ENCODE results near the gene CTNNA3. TPM values are rescaled to one million over a fixed set of nuclear protein-coding genes. Genes with fewer than 3 reads are reported as not detected.
"Not testable (repeated sequence)": the region's sequence is repeated elsewhere in the genome, so short reads cannot be mapped to it uniquely, and the experiment has no call there.

CTNNA3 gene
- total RNA-seq, 1 donor from 2014 or later: not detected

DNA sequence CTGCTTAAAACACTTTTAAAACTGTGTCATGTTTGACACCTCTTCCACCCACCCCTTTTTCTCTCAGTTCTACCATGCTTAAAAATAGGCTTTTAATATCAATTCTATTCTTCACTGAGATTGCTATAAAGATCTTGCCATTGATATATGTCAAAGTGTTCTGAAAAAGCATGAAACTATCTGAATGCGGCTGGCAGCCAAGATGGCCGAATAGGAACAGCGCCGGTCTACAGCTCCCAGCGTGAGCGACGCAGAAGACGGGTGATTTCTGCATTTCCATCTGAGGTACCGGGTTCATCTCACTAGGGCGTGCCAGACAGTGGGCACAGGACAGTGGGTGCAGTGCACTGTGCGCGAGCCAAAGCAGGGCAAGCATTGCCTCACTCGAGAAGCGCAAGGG lies 137.7 kb downstream of the CTNNA3 start:
- H3K9me3 Mint-ChIP-seq; H3K4me1 Mint-ChIP-seq (ENCODE audit: low read depth); H3K27me3 Mint-ChIP-seq (ENCODE audit: low read depth); H3K36me3 Mint-ChIP-seq (ENCODE audit: low read depth); H3K27ac Mint-ChIP-seq; H3K4me3 Mint-ChIP-seq (ENCODE audit: low read depth); DNase-seq (ENCODE audit: low spot score); intact Hi-C loops (cut with micrococcal nuclease): not testable (repeated sequence)

DNA sequence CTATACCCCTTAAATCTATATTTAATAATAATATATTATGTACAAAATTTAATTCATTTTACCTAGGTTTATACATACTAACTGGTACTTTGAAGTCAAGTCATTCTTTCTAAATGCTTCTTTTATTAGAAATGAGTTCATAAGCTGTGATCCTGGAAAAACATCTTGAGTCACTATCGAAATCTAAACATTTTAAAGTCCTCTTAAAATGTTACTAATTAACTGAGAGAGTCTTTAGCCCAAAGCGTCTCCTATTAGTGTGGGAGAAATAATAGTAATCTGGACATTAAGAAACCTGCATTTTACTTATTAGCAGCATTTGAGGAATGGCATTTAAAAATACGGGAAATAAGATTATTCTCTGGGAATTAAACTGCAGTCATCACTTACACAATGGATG lies 142.7 kb downstream of the CTNNA3 start:
- intact Hi-C loops (cut with micrococcal nuclease): no loop called here
- Mint-ChIP-seq H3K4me1 (ENCODE audit: low read depth) (no peaks in the 10 kb centered on the region), H3K36me3 (ENCODE audit: low read depth) (no peaks in the 10 kb centered on the region), H3K4me3 (ENCODE audit: low read depth) (no peak overlapping the region), H3K27ac (no peak overlapping the region), H3K9me3 (no peaks in the 10 kb centered on the region), H3K27me3 (ENCODE audit: low read depth) (peaks cover 6% of the 10 kb centered on the region)
- DNase-seq (ENCODE audit: low spot score): no peak

DNA sequence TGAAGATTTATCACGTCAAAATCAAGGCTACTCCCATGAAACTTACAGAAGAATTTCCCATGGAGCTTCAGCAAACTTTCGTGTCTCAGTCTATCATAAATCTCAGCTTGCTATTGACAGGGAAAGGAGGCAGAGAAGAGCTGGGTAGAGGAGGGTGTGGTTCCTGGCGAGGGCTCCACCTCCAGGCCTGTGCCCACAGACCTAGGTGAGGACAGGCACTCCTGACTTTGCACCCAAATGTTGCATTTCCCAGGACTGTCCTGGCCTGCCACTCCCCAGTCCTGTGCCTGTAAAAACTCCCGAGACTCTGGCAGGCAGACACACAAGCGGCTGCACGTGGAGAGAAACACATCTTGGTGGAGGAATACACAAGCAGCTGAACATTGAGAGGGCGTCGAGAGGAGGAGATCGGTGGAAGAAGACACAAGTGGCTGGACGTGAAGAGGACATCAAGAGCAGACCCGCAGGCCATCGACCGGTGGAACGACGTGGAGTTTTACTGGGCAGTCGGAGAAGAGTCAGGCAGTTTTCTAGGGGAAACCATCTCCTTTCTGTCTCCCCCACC lies 145.1 kb downstream of the CTNNA3 start:
- Mint-ChIP-seq H3K4me3 (ENCODE audit: low read depth) (no peak overlapping the region), H3K27ac (no peak overlapping the region), H3K4me1 (ENCODE audit: low read depth) (no peaks in the 10 kb centered on the region), H3K9me3 (no peaks in the 10 kb centered on the region), H3K36me3 (ENCODE audit: low read depth) (no peaks in the 10 kb centered on the region), H3K27me3 (ENCODE audit: low read depth) (peaks cover 5% of the 10 kb centered on the region)
- DNase-seq (ENCODE audit: low spot score): no peak
- intact Hi-C loops (cut with micrococcal nuclease): no loop called here

DNA sequence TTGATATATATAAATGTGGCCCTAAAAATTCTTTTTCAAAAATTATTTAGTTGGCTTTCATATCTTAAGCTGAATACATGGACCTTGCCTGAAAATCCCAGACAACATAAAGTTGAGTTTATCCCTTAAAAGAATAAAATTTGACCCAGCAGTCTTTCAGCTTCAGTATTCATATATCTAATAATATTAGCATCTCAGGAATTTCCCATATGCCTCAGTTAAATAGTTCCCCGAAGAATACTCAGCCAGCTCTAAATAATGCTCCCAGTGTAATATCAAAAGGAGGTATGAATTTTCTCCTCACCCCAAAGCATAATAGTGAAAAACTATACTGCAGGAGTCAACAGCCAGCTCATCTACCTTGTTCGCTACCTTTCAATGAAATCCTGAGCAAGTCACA lies 145.9 kb downstream of the CTNNA3 start:
- H3K4me3 Mint-ChIP-seq (ENCODE audit: low read depth): no peak overlapping the region
- no peaks in the 10 kb centered on the region for H3K9me3 Mint-ChIP-seq

GRCh38 chr10:67549390-67549789 lies 146.6 kb downstream of the CTNNA3 start:
- intact Hi-C loops (cut with micrococcal nuclease): no loop called here
- Mint-ChIP-seq H3K4me3 (ENCODE audit: low read depth) (no peak overlapping the region), H3K27me3 (ENCODE audit: low read depth) (peaks cover 9% of the 10 kb centered on the region), H3K27ac (no peak overlapping the region), H3K4me1 (ENCODE audit: low read depth) (no peaks in the 10 kb centered on the region), H3K36me3 (ENCODE audit: low read depth) (no peaks in the 10 kb centered on the region), H3K9me3 (no peaks in the 10 kb centered on the region)
- no peak for DNase-seq (ENCODE audit: low spot score)

More for the DNA sequence above, 145.9 kb downstream of the CTNNA3 start:
- intact Hi-C loops (cut with micrococcal nuclease): no loop called here
- Mint-ChIP-seq H3K36me3 (ENCODE audit: low read depth) (no peaks in the 10 kb centered on the region), H3K27ac (no peak overlapping the region), H3K4me1 (ENCODE audit: low read depth) (no peaks in the 10 kb centered on the region), H3K27me3 (ENCODE audit: low read depth) (peaks cover 5% of the 10 kb centered on the region)
- DNase-seq (ENCODE audit: low spot score): no peak

DNA sequence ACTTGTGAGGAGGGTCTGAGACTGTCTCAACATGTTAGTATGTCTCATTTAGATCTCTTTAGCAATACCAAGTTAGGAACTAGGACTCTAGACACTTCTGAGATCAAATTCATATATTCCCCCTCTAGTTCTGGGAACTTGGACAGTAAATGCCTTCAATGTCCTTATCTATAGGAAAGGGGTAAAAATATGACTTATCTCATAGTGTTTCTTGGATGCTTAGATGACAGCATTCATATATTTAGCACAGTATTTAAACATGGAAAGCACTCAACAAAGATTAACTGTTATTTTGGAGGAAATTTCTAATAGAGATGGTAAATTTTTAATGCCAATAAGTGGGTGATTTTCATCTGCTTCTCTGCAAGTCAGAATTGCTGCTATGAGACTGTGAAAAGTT lies 154.6 kb downstream of the CTNNA3 start:
- Mint-ChIP-seq H3K4me3 (ENCODE audit: low read depth) (no peak overlapping the region), H3K36me3 (ENCODE audit: low read depth) (no peaks in the 10 kb centered on the region), H3K9me3 (no peaks in the 10 kb centered on the region), H3K4me1 (ENCODE audit: low read depth) (no peaks in the 10 kb centered on the region), H3K27me3 (ENCODE audit: low read depth) (peaks cover 22% of the 10 kb centered on the region), H3K27ac (no peak overlapping the region)
- intact Hi-C loops (cut with micrococcal nuclease): no loop called here
- no peak for DNase-seq (ENCODE audit: low spot score)

DNA sequence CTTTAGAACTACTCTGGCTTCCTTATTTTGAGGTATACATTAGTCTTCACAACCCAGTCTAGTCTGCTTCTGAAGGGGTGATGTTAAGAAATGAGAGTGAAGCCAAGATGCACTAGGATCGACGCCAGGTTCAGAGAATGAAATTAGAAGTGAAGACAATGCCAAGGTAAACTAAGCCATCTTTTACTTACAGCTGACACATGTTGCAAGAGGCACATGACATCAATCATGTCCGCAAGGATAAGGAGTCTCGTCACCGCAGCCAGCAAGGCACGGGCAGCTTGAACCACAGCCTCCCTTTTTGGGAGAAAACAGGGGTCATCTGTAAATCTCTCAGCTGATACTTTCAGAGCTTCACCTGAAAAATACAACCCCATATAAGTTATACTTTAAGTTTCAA lies 156.7 kb downstream of the CTNNA3 start:
- peaks cover 27% of the 10 kb centered on the region for H3K27me3 Mint-ChIP-seq (ENCODE audit: low read depth)

DNA sequence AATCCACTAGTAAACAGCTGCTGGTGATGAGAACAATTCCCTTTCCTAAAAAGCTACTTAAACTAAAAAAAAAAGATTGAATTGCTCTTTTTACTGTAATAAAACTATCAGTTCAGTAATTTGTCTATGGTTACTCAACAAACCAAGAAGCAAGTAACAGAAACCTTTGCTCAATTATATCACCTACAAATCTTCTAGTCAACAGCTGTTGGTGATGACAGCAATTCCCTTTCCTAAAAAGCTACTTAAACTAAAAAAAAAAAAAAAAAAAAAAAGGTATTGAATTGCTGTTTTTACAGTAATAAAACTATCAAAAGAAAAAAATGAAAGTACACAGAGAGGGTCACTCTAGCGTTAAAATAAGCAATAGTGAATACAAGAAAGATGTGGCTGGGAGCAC lies 158.1 kb downstream of the CTNNA3 start:
- Mint-ChIP-seq H3K4me1 (ENCODE audit: low read depth) (no peaks in the 10 kb centered on the region), H3K9me3 (no peaks in the 10 kb centered on the region), H3K4me3 (ENCODE audit: low read depth) (no peak overlapping the region), H3K36me3 (ENCODE audit: low read depth) (no peaks in the 10 kb centered on the region), H3K27me3 (ENCODE audit: low read depth) (peaks cover 30% of the 10 kb centered on the region), H3K27ac (no peak overlapping the region)
- no peak for DNase-seq (ENCODE audit: low spot score)
- intact Hi-C loops (cut with micrococcal nuclease): loop anchor here (10.0 kb wide), 1 partner anchor 237 kb away; no protein-coding TSS in a partner anchor

More for the DNA sequence above, 156.7 kb downstream of the CTNNA3 start:
- no peaks in the 10 kb centered on the region for H3K9me3 Mint-ChIP-seq
- no peak overlapping the region for H3K4me3 Mint-ChIP-seq (ENCODE audit: low read depth)
- no peak overlapping the region for H3K27ac Mint-ChIP-seq
- DNase-seq (ENCODE audit: low spot score): no peak
- intact Hi-C loops (cut with micrococcal nuclease): loop anchor here (10.0 kb wide), 1 partner anchor 235 kb away; no protein-coding TSS in a partner anchor
- no peaks in the 10 kb centered on the region for H3K4me1 Mint-ChIP-seq (ENCODE audit: low read depth)
- H3K36me3 Mint-ChIP-seq (ENCODE audit: low read depth): no peaks in the 10 kb centered on the region

GRCh38 chr10:67533376-67533775 lies 162.6 kb downstream of the CTNNA3 start:
- H3K9me3 Mint-ChIP-seq: no peaks in the 10 kb centered on the region
- no peaks in the 10 kb centered on the region for H3K4me1 Mint-ChIP-seq (ENCODE audit: low read depth)
- no peaks in the 10 kb centered on the region for H3K36me3 Mint-ChIP-seq (ENCODE audit: low read depth)
- peaks cover 24% of the 10 kb centered on the region for H3K27me3 Mint-ChIP-seq (ENCODE audit: low read depth)
- no peak for DNase-seq (ENCODE audit: low spot score)
- H3K4me3 Mint-ChIP-seq (ENCODE audit: low read depth): no peak overlapping the region
- intact Hi-C loops (cut with micrococcal nuclease): loop anchor here (10.0 kb wide), 1 partner anchor 241 kb away; no protein-coding TSS in a partner anchor
- H3K27ac Mint-ChIP-seq: no peak overlapping the region

GRCh38 chr10:67530990-67531389 lies 165.0 kb downstream of the CTNNA3 start:
- peaks cover 25% of the 10 kb centered on the region for H3K27me3 Mint-ChIP-seq (ENCODE audit: low read depth)
- DNase-seq (ENCODE audit: low spot score); H3K27ac Mint-ChIP-seq; H3K4me3 Mint-ChIP-seq (ENCODE audit: low read depth); H3K4me1 Mint-ChIP-seq (ENCODE audit: low read depth); H3K36me3 Mint-ChIP-seq (ENCODE audit: low read depth); H3K9me3 Mint-ChIP-seq: not testable (repeated sequence)
- intact Hi-C loops (cut with micrococcal nuclease): loop anchor here (10.0 kb wide), 1 partner anchor 244 kb away; no protein-coding TSS in a partner anchor

DNA sequence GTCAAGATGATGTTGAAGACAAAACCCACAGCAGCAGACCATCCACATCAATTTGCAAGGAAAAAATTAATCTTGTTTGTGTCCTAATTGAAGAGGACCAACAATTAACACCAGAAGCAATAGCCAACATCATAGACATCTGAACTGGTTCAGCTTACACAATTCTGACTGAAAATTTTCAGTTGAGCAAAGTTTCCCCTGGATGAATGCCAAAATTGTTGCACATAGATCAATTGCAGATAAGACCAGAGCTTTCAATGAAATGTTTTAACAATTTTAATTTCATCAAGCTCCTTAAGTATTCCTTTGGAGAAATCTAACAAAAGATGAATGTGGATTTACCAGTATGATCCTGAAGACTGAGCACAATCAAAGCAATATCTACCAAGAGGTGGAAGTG lies 168.6 kb downstream of the CTNNA3 start:
- Mint-ChIP-seq H3K4me1 (ENCODE audit: low read depth) (no peaks in the 10 kb centered on the region), H3K27me3 (ENCODE audit: low read depth) (peaks cover 7% of the 10 kb centered on the region), H3K27ac (no peak overlapping the region), H3K36me3 (ENCODE audit: low read depth) (no peaks in the 10 kb centered on the region), H3K9me3 (no peaks in the 10 kb centered on the region), H3K4me3 (ENCODE audit: low read depth) (no peak overlapping the region)
- DNase-seq (ENCODE audit: low spot score): no peak
- intact Hi-C loops (cut with micrococcal nuclease): no loop called here

DNA sequence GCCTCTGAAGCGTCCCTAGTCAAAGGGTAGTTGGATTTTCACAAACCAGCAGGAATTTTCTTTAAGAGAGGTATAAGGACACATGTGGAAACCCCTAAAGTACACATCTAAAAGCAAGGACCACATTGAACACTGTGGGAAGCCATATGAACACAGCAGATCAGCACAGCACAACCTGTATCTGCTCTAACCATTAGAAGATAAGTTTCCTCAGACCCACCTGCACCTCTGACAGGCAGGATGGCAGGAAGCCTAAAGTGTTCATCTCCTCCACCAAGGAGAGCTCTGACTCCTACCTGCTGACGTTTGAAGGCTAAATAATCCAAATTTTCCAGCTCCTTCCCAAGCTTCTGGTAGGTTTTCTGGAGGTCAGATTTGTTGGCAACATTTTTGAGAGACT lies 174.4 kb downstream of the CTNNA3 start:
- peaks cover 8% of the 10 kb centered on the region for H3K27me3 Mint-ChIP-seq (ENCODE audit: low read depth)
- no peaks in the 10 kb centered on the region for H3K9me3 Mint-ChIP-seq
- intact Hi-C loops (cut with micrococcal nuclease): loop anchor here (5.0 kb wide), 1 partner anchor 594 kb away; the partner anchor contains the start of gene LRRTM3
- H3K4me1 Mint-ChIP-seq (ENCODE audit: low read depth): no peaks in the 10 kb centered on the region
- no peaks in the 10 kb centered on the region for H3K36me3 Mint-ChIP-seq (ENCODE audit: low read depth)
- no peak for DNase-seq (ENCODE audit: low spot score)
- no peak overlapping the region for H3K27ac Mint-ChIP-seq
- H3K4me3 Mint-ChIP-seq (ENCODE audit: low read depth): no peak overlapping the region

GRCh38 chr10:67520924-67521520 lies 175.0 kb downstream of the CTNNA3 start:
- Mint-ChIP-seq H3K4me3 (ENCODE audit: low read depth) (no peak overlapping the region), H3K4me1 (ENCODE audit: low read depth) (no peaks in the 10 kb centered on the region), H3K27ac (no peak overlapping the region), H3K27me3 (ENCODE audit: low read depth) (peaks cover 8% of the 10 kb centered on the region), H3K36me3 (ENCODE audit: low read depth) (no peaks in the 10 kb centered on the region), H3K9me3 (no peaks in the 10 kb centered on the region)
- DNase-seq (ENCODE audit: low spot score): no peak
- intact Hi-C loops (cut with micrococcal nuclease): loop anchor here (5.0 kb wide), 1 partner anchor 594 kb away; the partner anchor contains the start of gene LRRTM3
